Epithelial cell of esophagus (primary cell): ENCODE data around the gene TMEM238.

Experiments used
- DNase-seq: peaks from one replicate; pipeline ENCODE4 v3.0.0; 2010; ENCODE audit warnings: low read depth
- H3K4me3 ChIP-seq: 2 replicates; pipeline ENCODE4 v1.5.1; 2011; ENCODE audit warnings: mild to moderate bottlenecking, low read length, control low read depth
- TF ChIP-seq, protein P1 (sequence below): IDR thresholded peaks from 2 replicates; pipeline ENCODE4 v1.5.1; 2011; ENCODE audit warnings: low read depth, mild to moderate bottlenecking, low read length, control low read depth, inconsistent platforms; ENCODE audit not compliant: insufficient read depth; ENCODE audit errors: missing control alignments

Gene TMEM238

DNA sequence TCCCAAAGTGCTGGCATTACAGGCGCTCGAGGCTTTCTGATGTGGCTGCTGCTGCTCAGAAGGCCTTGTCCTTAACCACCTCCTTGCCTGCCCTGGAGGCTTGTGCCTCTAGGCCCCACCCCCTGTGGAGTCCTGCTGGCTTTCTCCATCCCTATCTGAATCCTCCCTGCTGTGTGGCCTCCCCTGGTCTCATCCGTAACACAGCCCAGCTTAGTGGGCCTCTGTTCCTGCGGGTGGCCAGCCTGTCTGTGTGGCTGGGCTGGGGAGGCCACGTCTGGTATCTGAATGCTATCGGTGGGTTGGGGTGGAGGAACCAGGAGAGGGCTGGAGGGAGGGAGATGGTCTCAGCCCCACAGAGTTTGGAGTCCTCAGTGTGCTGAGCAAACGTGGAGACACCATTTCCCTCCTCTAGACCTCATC, 6.4 kb upstream of the TMEM238 start:
- no peak overlapping the region for H3K4me3 ChIP-seq
- no peak for DNase-seq
- TF ChIP-seq, protein P1, sequence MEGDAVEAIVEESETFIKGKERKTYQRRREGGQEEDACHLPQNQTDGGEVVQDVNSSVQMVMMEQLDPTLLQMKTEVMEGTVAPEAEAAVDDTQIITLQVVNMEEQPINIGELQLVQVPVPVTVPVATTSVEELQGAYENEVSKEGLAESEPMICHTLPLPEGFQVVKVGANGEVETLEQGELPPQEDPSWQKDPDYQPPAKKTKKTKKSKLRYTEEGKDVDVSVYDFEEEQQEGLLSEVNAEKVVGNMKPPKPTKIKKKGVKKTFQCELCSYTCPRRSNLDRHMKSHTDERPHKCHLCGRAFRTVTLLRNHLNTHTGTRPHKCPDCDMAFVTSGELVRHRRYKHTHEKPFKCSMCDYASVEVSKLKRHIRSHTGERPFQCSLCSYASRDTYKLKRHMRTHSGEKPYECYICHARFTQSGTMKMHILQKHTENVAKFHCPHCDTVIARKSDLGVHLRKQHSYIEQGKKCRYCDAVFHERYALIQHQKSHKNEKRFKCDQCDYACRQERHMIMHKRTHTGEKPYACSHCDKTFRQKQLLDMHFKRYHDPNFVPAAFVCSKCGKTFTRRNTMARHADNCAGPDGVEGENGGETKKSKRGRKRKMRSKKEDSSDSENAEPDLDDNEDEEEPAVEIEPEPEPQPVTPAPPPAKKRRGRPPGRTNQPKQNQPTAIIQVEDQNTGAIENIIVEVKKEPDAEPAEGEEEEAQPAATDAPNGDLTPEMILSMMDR, result no peak

- no peak for DNase-seq
- no peak overlapping the region for H3K4me3 ChIP-seq
- TF ChIP-seq, protein P1, result no peak
These were observed 5.6 kb upstream of the TMEM238 start for GRCh38 chr19:55389386-55390317.

DNA sequence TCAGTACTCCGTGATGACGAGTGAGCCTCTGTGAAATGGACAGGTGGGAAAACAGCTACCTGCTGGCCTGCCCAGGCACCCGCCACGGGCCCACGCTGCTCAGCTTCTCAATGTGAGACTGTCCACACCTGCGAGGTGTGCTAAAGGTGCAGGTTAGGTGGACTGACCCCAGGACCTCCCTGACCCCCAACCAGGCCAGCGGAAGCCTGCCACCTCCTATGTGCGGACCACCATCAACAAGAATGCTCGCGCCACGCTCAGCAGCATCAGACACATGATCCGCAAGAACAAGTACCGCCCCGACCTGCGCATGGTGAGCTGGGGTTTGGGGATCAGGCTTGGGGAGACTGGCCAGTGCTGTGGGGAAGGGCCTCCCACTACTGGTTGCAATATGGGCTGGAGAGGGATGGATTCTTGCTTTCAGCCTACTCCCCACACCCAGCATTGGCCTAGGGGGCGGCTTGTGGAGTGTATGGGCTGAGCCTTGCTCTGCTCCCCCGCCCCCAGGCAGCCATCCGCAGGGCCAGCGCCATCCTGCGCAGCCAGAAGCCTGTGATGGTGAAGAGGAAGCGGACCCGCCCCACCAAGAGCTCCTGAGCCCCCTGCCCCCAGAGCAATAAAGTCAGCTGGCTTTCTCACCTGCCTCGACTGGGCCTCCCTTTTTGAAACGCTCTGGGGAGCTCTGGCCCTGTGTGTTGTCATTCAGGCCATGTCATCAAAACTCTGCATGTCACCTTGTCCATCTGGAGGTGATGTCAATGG, 3.8 kb upstream of the TMEM238 start:
- TF ChIP-seq, protein P1, result no peak
- DNase-seq, result no peak
- H3K4me3 ChIP-seq, result peak overlapping the region; percentile 99

GRCh38 chr19:55386493-55386971, 2.4 kb upstream of the TMEM238 start:
- peak; percentile 38 for DNase-seq
- TF ChIP-seq, protein P1, result no peak
- peak overlapping the region; percentile 99 for H3K4me3 ChIP-seq

GRCh38 chr19:55385724-55386492, 1.8 kb upstream of the TMEM238 start, which contains the start of gene RPL28:
Gene RPL28, plus strand, starts transcription at chr19:55385932. Its CDS starts 426 bp downstream, at chr19:55386358.
- DNase-seq, result peak; percentile 98
- TF ChIP-seq, protein P1, result no peak
- peak within 1 kb of the TSS; percentile 99 for H3K4me3 ChIP-seq
